GM19328 (cell line): ENCODE data around the gene IMP3.
"Not testable (repeated sequence)": the region's sequence is repeated elsewhere in the genome, so short reads cannot be mapped to it uniquely, and the experiment has no call there.

Source experiments
- ATAC-seq: cut with Tn5 transposase; IDR thresholded peaks from one replicate; pipeline ENCODE4 v1.9.1; 2021; ENCODE audit warnings: mild to moderate bottlenecking, moderate library complexity; ENCODE audit not compliant: unreplicated experiment

IMP3 gene

GRCh38 chr15:75639709-75640482 is at the start of gene IMP3:
Gene IMP3, minus strand, starts transcription at chr15:75640224. Its CDS starts 56 bp downstream, at chr15:75640168.
- ATAC-seq, result peak; percentile 83

- ATAC-seq, result not testable (repeated sequence)
Observed at GRCh38 chr15:75689429-75689828, 49.4 kb upstream of the IMP3 start.

GRCh38 chr15:75688831-75689230 is 48.8 kb upstream of the IMP3 start:
- ATAC-seq, result no peak

- no peak for ATAC-seq
Observed at GRCh38 chr15:75688278-75688557, 48.2 kb upstream of the IMP3 start.

- ATAC-seq, result no peak
Observed at GRCh38 chr15:75687486-75688277, 47.7 kb upstream of the IMP3 start.

GRCh38 chr15:75686212-75686642 is 46.2 kb upstream of the IMP3 start:
- not testable (repeated sequence) for ATAC-seq

GRCh38 chr15:75685195-75685594 is 45.2 kb upstream of the IMP3 start:
- no peak for ATAC-seq

- ATAC-seq, result no peak
Observed at GRCh38 chr15:75684648-75685047, 44.6 kb upstream of the IMP3 start.

- not testable (repeated sequence) for ATAC-seq
Observed at GRCh38 chr15:75683646-75684312, 43.8 kb upstream of the IMP3 start.

- no peak for ATAC-seq
Observed at GRCh38 chr15:75682181-75683135, 42.4 kb upstream of the IMP3 start.

GRCh38 chr15:75680007-75680789 is 40.2 kb upstream of the IMP3 start:
- no peak for ATAC-seq

- not testable (repeated sequence) for ATAC-seq
Observed at GRCh38 chr15:75678324-75678690, 38.3 kb upstream of the IMP3 start.

- ATAC-seq, result no peak
Observed at GRCh38 chr15:75677465-75678323, 37.7 kb upstream of the IMP3 start.

- no peak for ATAC-seq
Observed at GRCh38 chr15:75676688-75677464, 36.9 kb upstream of the IMP3 start.

GRCh38 chr15:75675579-75676404 is 35.8 kb upstream of the IMP3 start:
- ATAC-seq, result no peak

- ATAC-seq, result no peak
Observed at GRCh38 chr15:75674366-75674765, 34.3 kb upstream of the IMP3 start.
